HG03575 (cell line): ENCODE measurements around the gene DLL4.

ENCODE experiments used
- ATAC-seq: cut with Tn5 transposase; IDR thresholded peaks from one replicate; pipeline ENCODE4 v1.9.1; 2021; ENCODE audit not compliant: unreplicated experiment, insufficient number of reproducible peaks, low FRiP score; ENCODE audit errors: extremely low read depth

DLL4 gene

DNA sequence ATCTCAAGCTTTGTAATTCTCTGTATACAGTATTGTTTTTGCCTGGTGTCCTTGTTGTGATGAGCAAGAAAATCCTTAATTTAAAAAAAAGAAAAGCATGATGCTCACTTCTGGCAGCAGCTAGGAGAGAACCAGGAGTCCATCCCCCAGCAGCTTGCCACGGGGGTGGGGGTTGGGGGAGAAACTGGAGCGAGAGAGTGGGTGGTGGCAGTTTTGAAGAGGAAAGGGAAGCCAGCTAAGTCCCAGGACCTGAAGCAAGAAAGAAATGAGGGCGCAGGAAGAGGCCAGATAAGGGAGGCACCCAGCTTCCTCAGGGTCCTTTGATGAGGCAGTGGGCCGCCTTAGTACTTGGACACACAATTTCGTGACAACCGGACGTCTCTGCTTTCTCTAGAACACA lies 47.7 kb downstream of the DLL4 start:
- ATAC-seq, result no peak

- ATAC-seq, result no peak
Observed at GRCh38 chr15:40978141-40978540, 49.0 kb downstream of the DLL4 start.

- no peak for ATAC-seq
Observed at GRCh38 chr15:40978562-40978961, 49.4 kb downstream of the DLL4 start.

GRCh38 chr15:40981186-40981585 lies 52.0 kb downstream of the DLL4 start:
- ATAC-seq, result no peak

DNA sequence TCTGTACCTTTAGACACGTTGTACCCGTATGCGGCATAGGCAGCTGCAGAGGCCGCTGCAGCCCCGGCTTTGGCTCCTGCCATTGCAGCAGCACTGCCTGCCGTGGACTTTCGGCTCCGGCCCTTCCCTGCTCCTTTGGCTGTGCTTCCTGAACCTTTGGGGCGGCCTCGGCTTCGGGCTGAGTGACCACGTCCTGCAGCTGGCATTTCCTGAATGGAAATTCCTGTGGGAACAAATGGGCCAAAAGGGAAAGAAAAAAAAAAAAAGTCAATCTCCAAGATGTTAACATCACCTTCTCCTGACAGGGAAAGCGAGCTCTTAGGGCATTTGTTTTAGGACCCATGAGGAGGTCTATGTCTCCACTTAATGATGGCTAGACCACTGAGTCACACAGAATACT lies 53.7 kb downstream of the DLL4 start:
- ATAC-seq, result no peak

GRCh38 chr15:40984406-40984805 lies 55.3 kb downstream of the DLL4 start:
- ATAC-seq, result no peak

GRCh38 chr15:40984964-40985363 lies 55.8 kb downstream of the DLL4 start:
- ATAC-seq, result no peak

- ATAC-seq, result no peak
Observed at GRCh38 chr15:40985541-40986330, 56.6 kb downstream of the DLL4 start.

DNA sequence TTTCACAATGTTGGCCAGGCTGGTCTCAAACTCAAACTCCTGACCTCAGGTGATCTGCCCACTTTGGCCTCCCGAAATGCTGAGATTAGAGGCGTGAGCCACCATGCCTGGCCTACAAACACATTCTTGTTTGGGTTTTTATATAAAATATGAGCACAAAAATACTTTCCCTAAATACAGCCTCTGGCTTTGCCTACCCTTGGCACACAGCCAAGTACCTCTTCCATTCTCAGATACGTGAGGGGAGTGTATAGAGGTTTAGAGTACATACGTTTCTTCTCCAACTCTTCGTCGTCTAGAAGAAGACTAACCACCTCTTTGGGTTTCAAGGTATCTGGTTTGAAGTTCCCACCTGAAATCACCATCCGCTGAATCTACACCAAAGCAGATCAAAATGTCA lies 57.7 kb downstream of the DLL4 start:
- no peak for ATAC-seq

DNA sequence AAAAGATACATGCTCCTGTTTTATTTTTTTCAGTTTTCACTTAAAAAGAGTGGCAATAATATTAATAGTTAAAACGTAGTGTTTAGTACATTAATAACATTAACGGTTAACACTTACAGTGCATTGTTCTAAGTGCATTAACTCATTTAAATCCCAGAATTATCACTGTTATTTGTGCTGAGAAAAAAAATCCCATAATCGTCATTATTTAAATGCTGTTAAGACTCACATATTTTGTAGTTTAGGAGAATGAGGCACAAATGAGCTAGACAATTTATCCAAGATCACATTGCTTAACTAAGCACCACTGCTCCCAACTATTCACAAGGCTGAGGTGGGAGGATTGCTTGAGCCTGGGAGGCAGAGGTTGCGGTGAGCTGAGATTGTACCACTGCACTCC lies 59.0 kb downstream of the DLL4 start:
- ATAC-seq, result no peak
